Fibroblast of lung (primary cell): ENCODE data around the gene RBM15B. TPM values are rescaled to one million over a fixed set of nuclear protein-coding genes. Genes with fewer than 3 reads are reported as not detected.

Experiments
- DNase-seq, 2 donors: peaks; one replicate each; pipeline versions ENCODE4 v3.0.0 to v3.0.0-alpha.2; 2010; ENCODE audit warnings: low read depth in 2 of 2
- H2AFZ ChIP-seq: 2 replicates; pipeline ENCODE4 v1.5.1; 2012; ENCODE audit warnings: low read length, control low read depth, inconsistent platforms
- H3K27ac ChIP-seq: 2 replicates; pipeline ENCODE4 v1.5.1; 2011; ENCODE audit warnings: low read length, control low read depth; ENCODE audit not compliant: insufficient read depth
- H3K27me3 ChIP-seq: 2 replicates; pipeline ENCODE4 v1.5.1; 2011; ENCODE audit warnings: mild to moderate bottlenecking, low read length; ENCODE audit not compliant: control insufficient read depth, insufficient read depth
- H3K36me3 ChIP-seq: 2 replicates; pipeline ENCODE4 v1.5.1; 2011; ENCODE audit warnings: low read length; ENCODE audit not compliant: control insufficient read depth, insufficient read depth
- H3K4me1 ChIP-seq: 2 replicates; pipeline ENCODE4 v1.5.1; 2011; ENCODE audit warnings: low read length; ENCODE audit not compliant: control insufficient read depth, insufficient read depth; ENCODE audit errors: extremely low read depth
- H3K4me2 ChIP-seq: 2 replicates; pipeline ENCODE4 v1.5.1; 2011; ENCODE audit warnings: low read length, control low read depth; ENCODE audit not compliant: insufficient read depth; ENCODE audit errors: extremely low read depth
- H3K4me3 ChIP-seq, 4 experiments: fragments of 200-600 bp in 1 of 4; sonication (generic) in 1 of 4; replicated peaks in 1 of 4; 2 replicates each; pipeline ENCODE4 v1.5.1; 2011 to 2016; ENCODE audit warnings: low read length in 4 of 4, low read depth in 3 of 4, mild to moderate bottlenecking in 3 of 4, control low read depth in 2 of 4, inconsistent platforms in 1 of 4, mixed read lengths in 1 of 4; ENCODE audit not compliant: insufficient read depth in 1 of 4; ENCODE audit errors: control extremely low read depth in 1 of 4
- H3K79me2 ChIP-seq: 2 replicates; pipeline ENCODE4 v1.5.1; 2012; ENCODE audit warnings: mild to moderate bottlenecking, low read length, inconsistent platforms; ENCODE audit not compliant: control insufficient read depth, insufficient read depth
- H3K9ac ChIP-seq: 2 replicates; pipeline ENCODE4 v1.5.1; 2011; ENCODE audit warnings: mild to moderate bottlenecking, low read length, control low read depth; ENCODE audit not compliant: insufficient read depth
- H3K9me3 ChIP-seq: 2 replicates; pipeline ENCODE4 v1.5.1; 2012; ENCODE audit warnings: low read depth, low read length; ENCODE audit not compliant: control insufficient read depth, insufficient read depth
- H4K20me1 ChIP-seq: 2 replicates; pipeline ENCODE4 v1.5.1; 2011; ENCODE audit warnings: low read length; ENCODE audit not compliant: control insufficient read depth, insufficient read depth; ENCODE audit errors: extremely low read depth
- EZH2 ChIP-seq: IDR thresholded peaks from 2 replicates; pipeline ENCODE4 v1.5.1; 2012; ENCODE audit warnings: low read length, control low read depth, mild to moderate bottlenecking; ENCODE audit errors: missing control alignments
- polyA minus RNA-seq: library from RNA; depleted of rRNA, polyadenylated mRNA; stranded (reverse); fragments of >200 nt; gene quantifications from 2 replicates; pipeline ENCODE4 v1.2.3, GENCODE V29; 2011; ENCODE audit warnings: low replicate concordance
- polyA plus RNA-seq, 2 donors: library from polyadenylated mRNA; depleted of rRNA in 1 of 2; stranded (reverse) in 1 of 2; unstranded in 1 of 2; fragments of >200 nt; gene quantifications; 2 replicates each; pipeline ENCODE4 v1.2.1, GENCODE V29; 2011 to 2012; ENCODE audit warnings: missing spikeins in 1 of 2
- total RNA-seq: library from RNA; depleted of rRNA; stranded (reverse); fragments of >200 nt; gene quantifications from 2 replicates; pipeline ENCODE4 v1.2.1, GENCODE V29; 2014
- TF ChIP-seq, protein P1 (sequence below), 2 donors: IDR thresholded peaks in 1 of 2; conservative IDR thresholded peaks in 1 of 2; 1 replicate in 1 of 2; 2 replicates in 1 of 2; pipeline ENCODE4 v1.5.1; 2011 to 2012; ENCODE audit warnings: low read length in 2 of 2, control low read depth in 1 of 2, inconsistent platforms in 1 of 2, low read depth in 1 of 2, mild to moderate bottlenecking in 1 of 2

Gene RBM15B
- total RNA-seq (29.9 and 35.7 TPM in 2 replicates), polyA plus RNA-seq (14.7 and 19.9 TPM in 2 replicates), polyA minus RNA-seq (32.0 and 44.4 TPM in 2 replicates)
- polyA plus RNA-seq (2012), result 20.8 and 25.5 TPM in 2 replicates

- peaks cover 67% of the 10 kb centered on the region for H3K79me2 ChIP-seq
- H3K36me3 ChIP-seq, result peaks cover 35% of the 10 kb centered on the region
- peak within 1 kb of the TSS; percentile 66 for H3K4me2 ChIP-seq
- no peaks in the 10 kb centered on the region for H3K9me3 ChIP-seq
- peak within 1 kb of the TSS; percentile 87 for H3K27ac ChIP-seq
- TF ChIP-seq, protein P1, sequence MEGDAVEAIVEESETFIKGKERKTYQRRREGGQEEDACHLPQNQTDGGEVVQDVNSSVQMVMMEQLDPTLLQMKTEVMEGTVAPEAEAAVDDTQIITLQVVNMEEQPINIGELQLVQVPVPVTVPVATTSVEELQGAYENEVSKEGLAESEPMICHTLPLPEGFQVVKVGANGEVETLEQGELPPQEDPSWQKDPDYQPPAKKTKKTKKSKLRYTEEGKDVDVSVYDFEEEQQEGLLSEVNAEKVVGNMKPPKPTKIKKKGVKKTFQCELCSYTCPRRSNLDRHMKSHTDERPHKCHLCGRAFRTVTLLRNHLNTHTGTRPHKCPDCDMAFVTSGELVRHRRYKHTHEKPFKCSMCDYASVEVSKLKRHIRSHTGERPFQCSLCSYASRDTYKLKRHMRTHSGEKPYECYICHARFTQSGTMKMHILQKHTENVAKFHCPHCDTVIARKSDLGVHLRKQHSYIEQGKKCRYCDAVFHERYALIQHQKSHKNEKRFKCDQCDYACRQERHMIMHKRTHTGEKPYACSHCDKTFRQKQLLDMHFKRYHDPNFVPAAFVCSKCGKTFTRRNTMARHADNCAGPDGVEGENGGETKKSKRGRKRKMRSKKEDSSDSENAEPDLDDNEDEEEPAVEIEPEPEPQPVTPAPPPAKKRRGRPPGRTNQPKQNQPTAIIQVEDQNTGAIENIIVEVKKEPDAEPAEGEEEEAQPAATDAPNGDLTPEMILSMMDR (conservative IDR thresholded peaks at IDR 0.05 in 1 of 2, IDR thresholded peaks at IDR 0.05 in 1 of 2; ENCODE audit: low read depth in 1 of 2, low read length in 2 of 2), result peak in 1 of 2 donors; percentile 77
- no peak for TF ChIP-seq EZH2
- peak within 1 kb of the TSS; percentile 49 to 75 (median 72) for H3K4me3 ChIP-seq
- H3K4me1 ChIP-seq, result peaks cover 24% of the 10 kb centered on the region
- H3K9ac ChIP-seq, result peak within 1 kb of the TSS; percentile 95
- H2AFZ ChIP-seq, result no peak within 1 kb of the TSS
- H4K20me1 ChIP-seq, result peaks cover 1% of the 10 kb centered on the region
- no peaks in the 10 kb centered on the region for H3K27me3 ChIP-seq
- DNase-seq, result peak; percentile 95 to 96
Measured at GRCh38 chr3:51391075-51391565, at the start of gene RBM15B. Gene RBM15B (plus strand): TSS chr3:51391285. CDS start chr3:51391400, 115 bp downstream.

- Histone ChIP-seq H3K9ac (no peak overlapping the region), H3K79me2 (no peaks in the 10 kb centered on the region), H3K4me2 (peak overlapping the region; percentile 68), H3K27me3 (no peaks in the 10 kb centered on the region), H3K36me3 (no peaks in the 10 kb centered on the region), H3K9me3 (no peaks in the 10 kb centered on the region), H3K4me3 (no peak overlapping the region), H2AFZ (no peak overlapping the region), H3K27ac (peak overlapping the region; percentile 51), H4K20me1 (no peaks in the 10 kb centered on the region), H3K4me1 (peaks cover 24% of the 10 kb centered on the region)
- TF ChIP-seq EZH2, result no peak
- TF ChIP-seq, protein P1 (conservative IDR thresholded peaks at IDR 0.05 in 1 of 2, IDR thresholded peaks at IDR 0.05 in 1 of 2; ENCODE audit: low read depth in 1 of 2, low read length in 2 of 2), result no peak
- peak; percentile 78 to 89 for DNase-seq
Measured at GRCh38 chr3:51343918-51344687, 47.0 kb upstream of the RBM15B start.

GRCh38 chr3:51350751-51351150 lies 40.3 kb upstream of the RBM15B start:
- Histone ChIP-seq H3K4me2 (no peak overlapping the region), H3K36me3 (no peaks in the 10 kb centered on the region), H3K9ac (no peak overlapping the region), H2AFZ (no peak overlapping the region), H3K4me3 (no peak overlapping the region), H3K4me1 (no peaks in the 10 kb centered on the region), H3K79me2 (no peaks in the 10 kb centered on the region), H4K20me1 (no peaks in the 10 kb centered on the region), H3K27me3 (no peaks in the 10 kb centered on the region), H3K9me3 (no peaks in the 10 kb centered on the region), H3K27ac (no peak overlapping the region)
- TF ChIP-seq, protein P1 (conservative IDR thresholded peaks at IDR 0.05 in 1 of 2, IDR thresholded peaks at IDR 0.05 in 1 of 2; ENCODE audit: low read depth in 1 of 2, low read length in 2 of 2), result no peak
- no peak for TF ChIP-seq EZH2
- DNase-seq, result no peak
